GM23338 (cell line): ENCODE results near the gene PRCC.

ENCODE experiments used
- CREB1 ChIP-seq: fragments of 250-450 bp; sonication (Bioruptor Pico); IDR thresholded peaks from 2 replicates; pipeline ENCODE4 v1.5.0; 2020; ENCODE audit warnings: low read depth, mild to moderate bottlenecking, moderate library complexity
- ETS1 ChIP-seq: IDR thresholded peaks from 2 replicates; pipeline ENCODE4 v1.6.1; 2016; ENCODE audit warnings: antibody characterized with exemption
- EZH2 ChIP-seq: fragments of 200-600 bp; sonication (generic); IDR thresholded peaks from one replicate; pipeline ENCODE4 v1.8.0; 2017; ENCODE audit warnings: antibody characterized with exemption, mild to moderate bottlenecking, low read depth; ENCODE audit not compliant: unreplicated experiment
- EZH2phosphoT487 ChIP-seq: fragments of 200-600 bp; sonication (generic); IDR thresholded peaks from one replicate; pipeline ENCODE4 v1.8.1; 2018; ENCODE audit warnings: antibody characterized with exemption; ENCODE audit not compliant: unreplicated experiment
- JUNB ChIP-seq: IDR thresholded peaks from one replicate; pipeline ENCODE4 v1.6.1; 2016; ENCODE audit warnings: antibody characterized with exemption; ENCODE audit not compliant: unreplicated experiment
- NANOG ChIP-seq: IDR thresholded peaks from 2 replicates; pipeline ENCODE4 v1.6.1; 2016; ENCODE audit warnings: antibody characterized with exemption, borderline replicate concordance
- POLR2AphosphoS5 ChIP-seq: IDR thresholded peaks from 2 replicates; pipeline ENCODE4 v1.6.1; 2016; ENCODE audit warnings: antibody characterized with exemption, low read depth
- STAT1 ChIP-seq: IDR thresholded peaks from one replicate; pipeline ENCODE4 v1.6.1; 2016; ENCODE audit warnings: antibody characterized with exemption; ENCODE audit not compliant: unreplicated experiment
- ZNF114 ChIP-seq: fragments of 250-450 bp; sonication (Bioruptor Pico); IDR thresholded peaks from 2 replicates; pipeline ENCODE4 v1.5.0; 2020; ENCODE audit warnings: mild to moderate bottlenecking, moderate library complexity
- ZNF331 ChIP-seq: fragments of 250-450 bp; sonication (Bioruptor Pico); IDR thresholded peaks from 2 replicates; pipeline ENCODE4 v1.5.0; 2020; ENCODE audit warnings: low read depth, mild to moderate bottlenecking, moderate library complexity
- ZNF462 ChIP-seq: fragments of 250-450 bp; sonication (Bioruptor Pico); IDR thresholded peaks from 2 replicates; pipeline ENCODE4 v1.5.0; 2020; ENCODE audit warnings: mild to moderate bottlenecking, moderate library complexity
- TF ChIP-seq, protein P1 (sequence below), 2 experiments: fragments of 200-600 bp in 1 of 2; sonication (generic) in 1 of 2; conservative IDR thresholded peaks; 2 replicates each; pipeline versions ENCODE4 v1.5.1 to v1.6.1; 2016 to 2017; ENCODE audit warnings: antibody characterized with exemption in 2 of 2, low read depth in 2 of 2, mild to moderate bottlenecking in 2 of 2, moderate library complexity in 1 of 2
- TF ChIP-seq, protein P2 (sequence below): IDR thresholded peaks from one replicate; pipeline ENCODE4 v1.6.1; 2018; ENCODE audit warnings: antibody characterized with exemption; ENCODE audit not compliant: unreplicated experiment

- no peak for TF ChIP-seq EZH2
- TF ChIP-seq, protein P1, sequence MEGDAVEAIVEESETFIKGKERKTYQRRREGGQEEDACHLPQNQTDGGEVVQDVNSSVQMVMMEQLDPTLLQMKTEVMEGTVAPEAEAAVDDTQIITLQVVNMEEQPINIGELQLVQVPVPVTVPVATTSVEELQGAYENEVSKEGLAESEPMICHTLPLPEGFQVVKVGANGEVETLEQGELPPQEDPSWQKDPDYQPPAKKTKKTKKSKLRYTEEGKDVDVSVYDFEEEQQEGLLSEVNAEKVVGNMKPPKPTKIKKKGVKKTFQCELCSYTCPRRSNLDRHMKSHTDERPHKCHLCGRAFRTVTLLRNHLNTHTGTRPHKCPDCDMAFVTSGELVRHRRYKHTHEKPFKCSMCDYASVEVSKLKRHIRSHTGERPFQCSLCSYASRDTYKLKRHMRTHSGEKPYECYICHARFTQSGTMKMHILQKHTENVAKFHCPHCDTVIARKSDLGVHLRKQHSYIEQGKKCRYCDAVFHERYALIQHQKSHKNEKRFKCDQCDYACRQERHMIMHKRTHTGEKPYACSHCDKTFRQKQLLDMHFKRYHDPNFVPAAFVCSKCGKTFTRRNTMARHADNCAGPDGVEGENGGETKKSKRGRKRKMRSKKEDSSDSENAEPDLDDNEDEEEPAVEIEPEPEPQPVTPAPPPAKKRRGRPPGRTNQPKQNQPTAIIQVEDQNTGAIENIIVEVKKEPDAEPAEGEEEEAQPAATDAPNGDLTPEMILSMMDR (conservative IDR thresholded peaks at IDR 0.05; ENCODE audit: low read depth in 2 of 2), result no peak
- TF ChIP-seq EZH2phosphoT487, result no peak
- TF ChIP-seq, protein P2, sequence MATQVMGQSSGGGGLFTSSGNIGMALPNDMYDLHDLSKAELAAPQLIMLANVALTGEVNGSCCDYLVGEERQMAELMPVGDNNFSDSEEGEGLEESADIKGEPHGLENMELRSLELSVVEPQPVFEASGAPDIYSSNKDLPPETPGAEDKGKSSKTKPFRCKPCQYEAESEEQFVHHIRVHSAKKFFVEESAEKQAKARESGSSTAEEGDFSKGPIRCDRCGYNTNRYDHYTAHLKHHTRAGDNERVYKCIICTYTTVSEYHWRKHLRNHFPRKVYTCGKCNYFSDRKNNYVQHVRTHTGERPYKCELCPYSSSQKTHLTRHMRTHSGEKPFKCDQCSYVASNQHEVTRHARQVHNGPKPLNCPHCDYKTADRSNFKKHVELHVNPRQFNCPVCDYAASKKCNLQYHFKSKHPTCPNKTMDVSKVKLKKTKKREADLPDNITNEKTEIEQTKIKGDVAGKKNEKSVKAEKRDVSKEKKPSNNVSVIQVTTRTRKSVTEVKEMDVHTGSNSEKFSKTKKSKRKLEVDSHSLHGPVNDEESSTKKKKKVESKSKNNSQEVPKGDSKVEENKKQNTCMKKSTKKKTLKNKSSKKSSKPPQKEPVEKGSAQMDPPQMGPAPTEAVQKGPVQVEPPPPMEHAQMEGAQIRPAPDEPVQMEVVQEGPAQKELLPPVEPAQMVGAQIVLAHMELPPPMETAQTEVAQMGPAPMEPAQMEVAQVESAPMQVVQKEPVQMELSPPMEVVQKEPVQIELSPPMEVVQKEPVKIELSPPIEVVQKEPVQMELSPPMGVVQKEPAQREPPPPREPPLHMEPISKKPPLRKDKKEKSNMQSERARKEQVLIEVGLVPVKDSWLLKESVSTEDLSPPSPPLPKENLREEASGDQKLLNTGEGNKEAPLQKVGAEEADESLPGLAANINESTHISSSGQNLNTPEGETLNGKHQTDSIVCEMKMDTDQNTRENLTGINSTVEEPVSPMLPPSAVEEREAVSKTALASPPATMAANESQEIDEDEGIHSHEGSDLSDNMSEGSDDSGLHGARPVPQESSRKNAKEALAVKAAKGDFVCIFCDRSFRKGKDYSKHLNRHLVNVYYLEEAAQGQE, result no peak
- TF ChIP-seq CREB1 (CRISPR knock-in tag), result no peak
- TF ChIP-seq ETS1, result no peak
- no peak for TF ChIP-seq POLR2AphosphoS5
- TF ChIP-seq NANOG, result no peak
- TF ChIP-seq JUNB, result no peak
- no peak for TF ChIP-seq ZNF331 (CRISPR knock-in tag)
- TF ChIP-seq ZNF462, result no peak
- no peak for TF ChIP-seq ZNF114 (CRISPR knock-in tag)
- no peak for TF ChIP-seq STAT1
Measured at GRCh38 chr1:156815307-156815826, 48.0 kb downstream of the PRCC start.
